NCI-H2029 (cell line): Measurements from ENCODE around the gene RNF40.

Source experiments
- DNase-seq: peaks from one replicate; lab custom pipeline; 2025; lab: John Stamatoyannopoulos, UW

The RNF40 gene

DNA sequence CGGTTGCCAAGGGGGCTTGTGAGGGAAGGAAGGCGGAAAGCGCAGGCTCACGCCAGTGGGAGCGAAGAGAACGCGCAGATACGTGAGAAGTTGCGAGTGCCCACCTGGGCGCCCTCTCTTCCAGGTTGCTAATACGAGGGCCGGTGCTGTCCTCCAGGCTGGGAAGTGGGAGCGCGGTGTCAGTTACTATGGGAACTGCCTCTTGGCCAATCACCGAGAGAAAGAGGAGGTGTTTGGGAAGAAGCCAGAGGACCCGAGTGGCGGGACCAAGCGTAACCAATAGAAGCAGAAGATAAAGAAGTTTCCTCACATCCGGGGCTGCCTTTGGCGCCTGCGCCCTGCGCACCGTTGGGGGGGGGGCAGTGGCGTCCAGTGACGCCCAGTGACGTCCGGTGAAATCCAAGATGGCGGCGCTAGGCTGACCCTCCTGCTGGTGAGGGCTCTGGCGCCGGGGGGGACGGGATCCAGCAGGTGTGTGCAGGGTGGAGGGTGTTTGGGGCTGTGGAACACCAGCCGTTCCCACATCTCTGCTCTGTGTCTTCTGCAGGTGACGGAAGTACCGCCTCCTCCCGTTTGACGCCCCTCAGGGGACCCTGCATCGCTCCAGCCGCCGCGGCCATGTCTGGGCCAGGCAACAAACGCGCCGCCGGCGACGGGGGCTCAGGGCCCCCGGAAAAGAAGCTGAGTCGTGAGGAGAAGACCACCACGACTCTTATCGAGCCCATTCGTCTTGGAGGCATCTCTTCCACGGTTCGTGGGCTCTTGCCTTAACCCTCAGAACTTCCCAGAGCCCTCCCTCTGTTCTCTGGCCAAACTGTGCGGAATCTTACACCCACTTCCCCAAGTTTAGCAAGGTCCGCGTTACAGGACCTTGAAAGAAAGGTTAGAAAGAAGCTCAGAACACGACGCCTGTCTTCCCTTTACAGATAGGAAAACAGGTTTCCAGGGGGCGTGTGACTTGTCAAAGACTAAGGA lies at the start of gene RNF40, which contains the start of gene CFAP119:
RNF40 (plus strand) TSS at position 395 of the 975 bp plus-strand sequence; CDS start at position 619, 224 bp downstream.
CFAP119 (minus strand) TSS at position 135 of the 975 bp plus-strand sequence. CDS start 314 bp downstream, outside the sequence.
- DNase-seq, result peak; percentile 96

DNA sequence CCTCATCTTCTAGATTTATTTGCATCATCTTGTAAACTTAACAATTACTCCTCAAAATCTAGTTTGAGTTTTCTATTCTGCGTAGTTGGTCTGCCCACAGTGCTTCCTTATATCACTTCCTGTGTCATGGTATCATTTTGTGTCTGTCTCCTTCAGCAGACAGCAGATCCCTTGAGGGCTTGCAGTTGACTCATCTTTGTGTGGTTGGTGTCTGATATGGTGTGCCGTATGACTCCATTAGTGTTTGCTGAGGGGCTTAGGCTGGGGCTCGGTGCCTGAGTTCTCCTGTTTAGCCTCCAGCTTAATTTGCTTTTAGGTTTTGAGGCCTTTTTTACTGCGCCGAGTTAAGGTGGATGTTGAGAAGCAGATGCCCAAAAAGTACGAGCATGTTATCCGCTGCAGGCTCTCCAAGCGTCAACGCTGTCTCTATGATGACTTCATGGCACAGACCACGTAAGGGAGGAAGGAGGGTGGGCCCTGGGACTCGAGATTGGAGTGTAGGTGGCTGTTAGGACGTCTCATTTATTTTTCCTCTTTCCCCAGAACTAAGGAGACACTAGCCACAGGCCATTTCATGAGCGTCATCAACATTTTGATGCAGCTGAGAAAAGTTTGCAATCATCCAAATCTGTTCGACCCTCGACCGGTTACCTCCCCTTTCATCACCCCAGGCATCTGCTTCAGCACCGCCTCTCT lies 46.2 kb upstream of the RNF40 start:
- DNase-seq, result no peak

GRCh38 chr16:30720086-30720485 lies 42.0 kb upstream of the RNF40 start:
- DNase-seq, result no peak

GRCh38 chr16:30720694-30721093 lies 41.4 kb upstream of the RNF40 start:
- no peak for DNase-seq

DNA sequence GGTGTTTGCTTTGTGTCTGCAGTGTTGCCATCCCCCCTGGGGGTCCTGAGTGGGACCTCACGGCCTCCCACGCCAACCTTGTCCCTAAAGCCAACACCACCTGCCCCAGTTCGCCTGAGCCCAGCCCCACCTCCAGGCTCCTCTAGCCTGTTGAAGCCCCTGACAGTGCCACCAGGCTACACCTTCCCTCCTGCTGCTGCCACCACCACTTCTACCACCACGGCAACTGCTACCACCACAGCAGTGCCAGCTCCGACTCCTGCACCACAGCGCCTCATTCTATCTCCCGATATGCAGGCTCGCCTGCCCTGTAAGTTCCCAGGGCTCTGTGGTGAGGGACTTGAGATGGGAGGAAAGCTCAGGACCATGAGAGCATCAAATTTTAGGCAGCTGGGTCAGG lies 41.0 kb upstream of the RNF40 start:
- no peak for DNase-seq

DNA sequence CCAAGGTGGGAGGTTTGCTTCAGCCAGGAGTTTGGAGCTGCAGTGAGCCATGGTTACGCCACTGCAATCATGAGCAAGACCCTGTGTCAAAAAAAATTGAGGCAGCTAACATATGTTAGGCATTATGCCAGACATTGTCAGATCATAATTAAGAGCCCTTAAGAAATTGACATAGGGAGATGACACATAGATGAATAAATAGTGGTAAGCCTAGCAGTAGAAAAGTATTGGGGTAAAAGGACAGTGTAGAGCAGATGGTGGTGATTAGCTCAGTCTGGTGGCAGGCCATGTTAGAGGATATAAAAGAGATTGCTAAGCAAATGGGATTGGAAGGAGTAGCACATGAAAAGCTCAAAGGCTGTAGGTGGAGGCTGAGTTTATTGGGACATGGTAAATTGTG lies 40.5 kb upstream of the RNF40 start:
- no peak for DNase-seq

GRCh38 chr16:30722443-30722842 lies 39.7 kb upstream of the RNF40 start:
- DNase-seq, result no peak

- DNase-seq, result no peak
Observed at GRCh38 chr16:30722916-30723315, 39.2 kb upstream of the RNF40 start.

DNA sequence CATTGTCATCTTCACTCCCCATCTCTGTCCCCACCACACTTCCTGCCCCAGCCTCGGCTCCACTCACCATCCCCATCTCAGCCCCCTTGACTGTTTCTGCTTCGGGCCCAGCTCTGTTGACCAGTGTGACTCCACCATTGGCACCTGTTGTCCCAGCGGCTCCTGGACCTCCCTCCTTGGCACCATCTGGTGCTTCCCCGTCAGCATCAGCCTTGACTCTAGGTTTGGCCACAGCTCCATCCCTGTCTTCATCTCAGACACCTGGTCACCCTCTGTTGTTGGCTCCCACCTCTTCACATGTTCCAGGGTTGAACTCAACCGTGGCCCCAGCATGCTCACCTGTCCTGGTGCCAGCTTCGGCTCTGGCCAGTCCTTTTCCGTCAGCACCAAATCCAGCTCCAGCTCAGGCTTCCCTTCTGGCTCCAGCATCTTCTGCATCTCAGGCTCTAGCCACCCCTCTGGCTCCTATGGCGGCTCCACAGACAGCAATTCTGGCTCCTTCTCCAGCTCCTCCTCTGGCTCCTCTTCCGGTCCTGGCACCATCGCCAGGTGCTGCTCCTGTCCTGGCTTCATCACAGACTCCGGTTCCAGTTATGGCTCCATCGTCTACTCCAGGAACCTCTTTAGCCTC lies 38.3 kb upstream of the RNF40 start:
- no peak for DNase-seq

- no peak for DNase-seq
Observed at GRCh38 chr16:30724641-30725417, 37.3 kb upstream of the RNF40 start.

DNA sequence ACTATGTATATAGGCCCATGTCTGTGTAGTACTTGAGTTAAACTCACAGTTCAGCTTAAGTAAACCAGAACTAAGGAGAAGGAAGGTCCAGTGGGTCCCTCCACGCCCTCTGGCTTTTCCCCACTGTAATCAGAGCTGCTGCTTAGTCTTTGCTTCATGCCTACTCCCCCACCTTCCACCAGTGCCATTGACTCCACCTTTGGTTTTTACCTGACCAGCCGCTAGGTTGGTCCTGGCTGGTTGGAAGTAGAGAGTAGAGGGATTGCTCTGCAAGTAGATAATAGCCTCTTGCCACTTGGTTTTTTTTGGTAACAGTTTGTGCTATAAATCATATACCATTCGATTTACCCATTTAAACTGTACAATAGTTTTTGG lies 36.7 kb upstream of the RNF40 start:
- DNase-seq, result no peak

DNA sequence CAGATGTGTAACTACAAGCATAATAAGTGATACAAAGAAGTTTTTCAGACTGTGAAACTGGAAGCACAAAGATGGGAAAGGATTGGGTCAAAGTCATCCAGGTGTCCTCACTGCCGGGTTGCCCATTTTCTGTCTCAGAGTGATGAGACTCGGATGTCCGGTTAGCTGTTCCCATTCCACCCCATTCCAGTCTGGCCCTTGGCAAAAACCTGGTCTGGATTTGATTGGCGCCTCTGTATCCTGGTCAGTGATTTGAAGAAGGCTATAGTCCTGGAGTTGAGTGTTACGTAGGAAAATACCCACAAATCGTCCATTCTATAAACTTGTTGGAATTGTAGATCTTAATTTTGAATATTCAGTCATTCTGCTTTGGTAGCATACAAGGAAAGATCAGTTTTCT lies 33.8 kb upstream of the RNF40 start:
- DNase-seq, result no peak

DNA sequence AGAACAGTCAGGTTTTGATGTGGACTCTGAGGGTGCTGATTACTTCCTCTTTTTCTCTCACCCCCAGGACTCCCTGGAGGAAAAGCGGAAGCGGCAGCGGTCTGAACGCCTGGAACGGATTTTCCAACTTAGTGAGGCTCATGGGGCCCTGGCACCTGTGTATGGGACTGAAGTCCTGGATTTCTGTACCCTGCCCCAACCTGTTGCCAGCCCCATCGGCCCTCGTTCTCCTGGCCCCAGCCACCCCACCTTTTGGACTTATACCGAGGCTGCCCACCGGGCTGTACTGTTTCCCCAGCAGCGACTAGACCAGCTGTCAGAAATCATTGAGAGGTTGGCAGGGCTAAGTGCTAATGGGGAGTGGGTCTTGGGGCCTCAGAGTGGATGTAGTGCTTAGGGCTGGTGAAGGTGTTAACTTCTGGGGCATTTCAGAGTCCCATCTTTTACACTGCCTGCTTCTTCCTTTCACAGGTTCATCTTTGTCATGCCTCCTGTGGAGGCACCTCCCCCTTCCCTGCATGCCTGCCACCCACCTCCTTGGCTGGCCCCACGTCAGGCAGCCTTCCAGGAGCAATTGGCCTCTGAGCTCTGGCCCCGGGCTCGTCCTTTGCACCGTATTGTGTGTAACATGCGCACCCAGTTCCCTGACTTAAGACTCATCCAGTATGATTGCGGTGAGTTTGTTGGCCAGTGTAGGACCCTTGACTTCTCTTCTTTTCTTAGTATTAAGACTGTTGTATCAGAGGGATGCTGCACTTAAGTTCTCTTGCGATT lies 33.0 kb upstream of the RNF40 start:
- DNase-seq, result no peak

GRCh38 chr16:30731411-30731810 lies 30.7 kb upstream of the RNF40 start:
- no peak for DNase-seq

GRCh38 chr16:30736995-30737793 lies 24.9 kb upstream of the RNF40 start:
- no peak for DNase-seq

DNA sequence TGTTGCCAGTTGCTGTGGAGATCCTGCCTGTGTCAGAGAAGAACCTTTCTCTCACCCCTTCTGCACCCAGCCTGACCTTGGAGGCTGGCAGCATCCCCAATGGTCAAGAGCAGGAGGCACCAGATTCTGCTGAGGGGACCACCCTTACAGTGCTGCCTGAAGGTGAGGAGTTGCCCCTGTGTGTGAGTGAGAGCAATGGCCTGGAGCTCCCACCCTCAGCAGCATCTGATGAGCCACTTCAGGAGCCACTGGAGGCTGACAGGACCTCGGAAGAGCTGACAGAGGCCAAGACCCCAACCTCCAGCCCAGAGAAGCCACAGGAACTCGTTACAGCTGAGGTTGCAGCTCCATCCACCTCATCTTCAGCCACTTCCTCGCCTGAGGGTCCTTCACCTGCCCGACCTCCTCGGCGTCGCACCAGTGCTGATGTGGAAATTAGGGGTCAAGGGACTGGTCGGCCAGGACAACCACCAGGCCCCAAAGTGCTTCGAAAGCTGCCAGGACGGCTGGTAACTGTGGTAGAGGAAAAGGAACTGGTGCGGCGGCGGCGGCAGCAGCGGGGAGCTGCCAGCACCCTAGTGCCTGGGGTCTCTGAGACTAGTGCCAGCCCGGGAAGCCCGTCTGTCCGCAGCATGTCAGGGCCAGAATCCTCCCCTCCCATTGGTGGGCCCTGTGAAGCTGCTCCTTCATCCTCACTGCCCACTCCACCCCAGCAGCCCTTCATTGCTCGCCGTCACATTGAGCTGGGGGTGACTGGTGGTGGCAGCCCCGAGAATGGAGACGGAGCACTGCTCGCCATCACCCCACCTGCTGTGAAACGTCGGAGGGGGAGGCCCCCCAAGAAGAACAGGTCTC lies 24.1 kb upstream of the RNF40 start:
- no peak for DNase-seq

DNA sequence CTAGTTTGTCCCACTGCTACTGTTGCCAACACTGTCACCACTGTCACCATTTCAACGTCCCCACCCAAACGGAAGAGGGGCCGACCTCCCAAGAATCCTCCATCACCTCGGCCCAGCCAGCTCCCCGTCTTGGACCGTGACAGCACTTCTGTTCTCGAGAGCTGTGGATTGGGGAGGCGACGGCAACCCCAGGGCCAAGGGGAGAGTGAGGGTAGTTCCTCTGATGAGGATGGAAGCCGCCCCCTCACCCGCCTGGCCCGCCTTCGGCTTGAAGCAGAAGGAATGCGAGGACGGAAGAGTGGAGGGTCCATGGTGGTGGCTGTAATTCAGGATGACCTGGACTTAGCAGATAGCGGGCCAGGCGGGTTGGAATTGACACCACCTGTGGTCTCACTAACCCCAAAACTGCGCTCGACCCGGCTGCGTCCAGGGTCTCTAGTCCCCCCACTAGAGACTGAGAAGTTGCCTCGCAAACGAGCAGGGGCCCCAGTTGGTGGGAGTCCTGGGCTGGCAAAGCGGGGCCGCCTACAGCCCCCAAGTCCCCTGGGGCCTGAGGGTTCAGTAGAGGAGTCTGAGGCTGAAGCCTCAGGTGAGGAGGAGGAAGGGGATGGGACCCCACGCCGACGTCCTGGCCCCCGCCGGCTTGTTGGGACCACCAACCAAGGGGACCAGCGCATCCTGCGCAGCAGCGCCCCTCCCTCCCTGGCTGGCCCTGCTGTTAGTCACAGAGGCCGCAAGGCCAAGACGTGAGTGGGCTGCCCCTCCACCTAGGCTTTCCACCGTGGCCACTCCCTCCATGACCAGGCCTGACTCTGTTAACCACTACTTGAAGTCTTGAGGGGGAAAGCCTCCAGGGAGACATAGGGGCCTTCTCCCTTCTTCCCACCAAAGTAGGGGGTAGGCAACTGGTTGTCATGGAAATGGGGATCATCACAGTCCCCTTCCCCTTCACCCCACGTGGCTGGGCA lies 22.9 kb upstream of the RNF40 start:
- DNase-seq, result no peak
